ENCODE data around the gene ETNK1. TPM values are rescaled to one million over a fixed set of nuclear protein-coding genes. Genes with fewer than 3 reads are reported as not detected.
"Not testable (repeated sequence)": the region's sequence is repeated elsewhere in the genome, so short reads cannot be mapped to it uniquely, and the experiment has no call there.

ETNK1 gene, protein sequence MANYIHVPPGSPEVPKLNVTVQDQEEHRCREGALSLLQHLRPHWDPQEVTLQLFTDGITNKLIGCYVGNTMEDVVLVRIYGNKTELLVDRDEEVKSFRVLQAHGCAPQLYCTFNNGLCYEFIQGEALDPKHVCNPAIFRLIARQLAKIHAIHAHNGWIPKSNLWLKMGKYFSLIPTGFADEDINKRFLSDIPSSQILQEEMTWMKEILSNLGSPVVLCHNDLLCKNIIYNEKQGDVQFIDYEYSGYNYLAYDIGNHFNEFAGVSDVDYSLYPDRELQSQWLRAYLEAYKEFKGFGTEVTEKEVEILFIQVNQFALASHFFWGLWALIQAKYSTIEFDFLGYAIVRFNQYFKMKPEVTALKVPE
- total RNA-seq, result 14.4 TPM
- long read RNA-seq, full-length matches to known transcripts, result 11 of 12 reads
- long read RNA-seq, partial matches to known transcripts, result 1 of 12 reads
- long read RNA-seq, other reads (novel, unspliced or antisense), result 0 of 12 reads

DNA sequence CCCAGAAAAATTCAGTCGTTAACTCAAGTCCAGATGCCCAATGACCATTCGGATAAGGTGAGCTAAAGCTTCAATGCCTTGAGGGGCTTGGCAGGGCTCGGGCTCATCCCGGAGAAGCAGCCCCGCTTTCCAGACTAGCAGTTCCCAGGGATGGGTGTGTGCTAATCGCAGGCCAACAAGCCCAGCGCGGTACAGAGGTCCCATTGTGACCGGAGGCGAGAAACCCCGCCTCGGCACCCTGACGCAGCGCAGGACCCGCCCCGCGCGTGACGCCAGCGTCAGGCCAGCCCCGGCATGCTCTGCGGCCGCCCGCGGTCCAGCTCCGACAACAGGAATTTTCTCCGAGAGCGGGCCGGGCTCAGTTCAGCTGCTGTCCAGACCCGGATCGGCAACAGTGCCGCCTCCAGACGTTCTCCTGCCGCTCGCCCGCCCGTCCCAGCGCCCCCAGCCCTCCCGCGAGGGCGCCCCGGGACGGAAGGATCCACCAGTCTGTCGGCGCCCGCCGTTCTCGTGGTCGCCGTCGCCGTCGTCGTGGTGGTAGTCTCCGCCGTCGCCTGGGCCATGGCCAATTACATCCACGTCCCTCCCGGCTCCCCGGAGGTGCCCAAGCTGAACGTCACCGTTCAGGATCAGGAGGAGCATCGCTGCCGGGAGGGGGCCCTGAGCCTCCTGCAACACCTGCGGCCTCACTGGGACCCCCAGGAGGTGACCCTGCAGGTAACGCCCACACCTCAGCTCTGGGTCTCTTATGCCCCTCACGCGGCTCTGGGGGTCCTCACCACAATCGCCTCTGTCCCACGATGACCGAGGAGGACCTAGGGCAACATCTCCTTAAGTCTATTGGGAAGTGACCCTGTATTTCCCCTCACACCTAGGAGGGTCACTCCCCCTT lies at the start of gene ETNK1:
Gene ETNK1 (plus strand): TSS at position 302 of the 892 bp plus-strand sequence. CDS start 260 bp downstream, at position 562.
- intact Hi-C loops (cut with DNase I), result loop anchor here (5.0 kb wide), 1 partner anchor 83 kb away; the partner anchor contains the start of gene C2CD5

DNA sequence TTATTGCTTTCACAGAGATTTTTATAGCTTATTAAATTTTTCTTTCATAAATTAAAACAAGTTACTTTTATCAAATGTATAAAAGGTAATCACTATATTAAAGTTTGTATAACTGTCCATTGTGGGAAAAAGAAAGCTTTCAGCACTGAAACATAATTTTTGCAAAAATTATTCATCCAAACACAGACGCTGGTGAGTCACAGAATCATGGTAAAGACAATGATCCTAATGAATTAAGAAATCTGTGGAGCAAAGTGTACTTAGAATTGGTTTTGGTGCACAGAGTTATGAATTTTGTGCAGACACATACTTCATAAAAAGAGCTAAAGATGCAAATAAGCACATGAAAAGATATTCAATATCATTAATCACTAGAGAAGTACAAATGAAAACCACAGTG lies 48.9 kb upstream of the ETNK1 start:
- intact Hi-C loops (cut with DNase I), result no loop called here
- DNase-seq (no peak), ATAC-seq (ENCODE audit: poor library complexity) (no peak)

More for the DNA sequence above, at the start of gene ETNK1:
- peak; percentile 100 for ATAC-seq (ENCODE audit: poor library complexity)
- peak; percentile 97 for DNase-seq

DNA sequence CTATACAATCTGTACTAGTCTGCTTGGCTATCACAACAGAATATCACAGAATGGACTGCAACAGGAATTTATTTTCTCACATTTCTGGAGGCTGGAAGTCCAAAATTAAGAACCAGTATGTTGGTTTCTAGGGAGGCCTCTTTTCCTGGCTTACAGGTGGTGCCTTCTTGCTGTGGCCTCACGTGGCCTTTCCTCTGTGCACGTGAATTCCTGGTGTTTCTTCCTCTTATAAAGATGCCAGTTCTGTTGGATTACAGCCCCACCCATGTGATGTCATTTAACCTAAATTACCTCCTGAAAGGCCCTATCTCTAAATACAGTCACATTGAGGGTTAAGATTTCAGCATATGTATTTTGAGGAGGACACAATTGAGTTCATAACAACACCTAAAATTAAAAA lies 48.5 kb upstream of the ETNK1 start:
- ATAC-seq (ENCODE audit: poor library complexity) (no peak), DNase-seq (no peak)
- intact Hi-C loops (cut with DNase I), result no loop called here

DNA sequence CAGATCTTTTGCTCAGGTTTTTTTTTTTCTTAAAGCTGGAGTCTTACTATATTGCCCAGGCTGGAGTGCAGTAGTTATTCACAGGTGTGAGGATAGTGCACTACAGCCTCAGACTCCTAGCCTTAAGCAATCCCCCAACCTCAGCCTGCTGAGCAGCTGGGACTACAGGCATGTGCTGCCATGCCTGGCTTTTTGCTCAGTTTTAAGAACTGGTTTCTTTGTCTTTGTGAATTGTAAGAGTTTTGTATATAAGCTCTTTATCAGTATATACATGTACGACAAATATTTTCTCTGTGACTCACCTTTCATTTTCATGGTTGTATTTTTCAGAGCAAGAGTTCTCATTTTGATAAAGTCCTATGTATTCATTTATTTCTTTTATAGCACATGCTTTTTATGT lies 47.3 kb upstream of the ETNK1 start:
- ATAC-seq (ENCODE audit: poor library complexity) (no peak), DNase-seq (no peak)
- intact Hi-C loops (cut with DNase I), result no loop called here

DNA sequence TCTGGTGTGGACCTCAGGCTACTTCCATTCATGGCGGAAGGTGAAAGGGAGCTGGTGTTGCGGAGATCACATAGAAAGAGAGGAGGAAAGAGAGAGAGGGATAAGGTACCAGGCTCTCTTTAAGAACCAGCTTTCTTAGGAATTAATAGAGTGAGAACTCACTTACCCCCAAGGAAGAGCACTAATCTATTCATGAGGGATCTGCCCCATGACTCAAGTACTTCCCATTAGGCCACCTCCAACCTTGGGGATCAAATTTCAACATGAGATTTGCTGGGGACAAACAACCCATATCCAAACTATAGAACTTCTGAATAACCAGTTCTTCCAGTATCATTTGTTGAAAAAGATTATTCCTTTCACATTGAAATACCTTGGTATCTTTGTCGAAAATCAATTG lies 46.6 kb upstream of the ETNK1 start:
- ATAC-seq (ENCODE audit: poor library complexity) (no peak), DNase-seq (no peak)
- intact Hi-C loops (cut with DNase I), result no loop called here

DNA sequence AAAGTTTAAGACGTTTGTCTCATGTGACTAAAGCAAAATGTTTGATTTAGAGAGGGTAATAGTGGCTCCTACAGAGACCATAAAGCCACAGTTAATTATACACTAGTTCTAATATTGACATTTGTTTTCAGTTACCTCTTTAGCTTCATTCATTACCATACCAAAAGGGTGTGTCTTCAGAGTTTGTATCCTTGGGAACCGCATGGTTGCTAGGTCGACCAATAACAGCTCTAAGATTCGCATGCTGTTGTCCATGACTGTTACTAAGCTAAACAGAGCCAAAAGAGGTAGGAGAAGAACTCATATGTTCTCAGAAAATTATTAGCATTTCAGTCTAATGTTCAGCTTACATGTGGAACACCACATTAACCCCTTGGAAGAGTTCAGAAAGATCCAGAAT lies 36.2 kb upstream of the ETNK1 start:
- intact Hi-C loops (cut with DNase I), result no loop called here
- DNase-seq, result no peak
- no peak for ATAC-seq (ENCODE audit: poor library complexity)

DNA sequence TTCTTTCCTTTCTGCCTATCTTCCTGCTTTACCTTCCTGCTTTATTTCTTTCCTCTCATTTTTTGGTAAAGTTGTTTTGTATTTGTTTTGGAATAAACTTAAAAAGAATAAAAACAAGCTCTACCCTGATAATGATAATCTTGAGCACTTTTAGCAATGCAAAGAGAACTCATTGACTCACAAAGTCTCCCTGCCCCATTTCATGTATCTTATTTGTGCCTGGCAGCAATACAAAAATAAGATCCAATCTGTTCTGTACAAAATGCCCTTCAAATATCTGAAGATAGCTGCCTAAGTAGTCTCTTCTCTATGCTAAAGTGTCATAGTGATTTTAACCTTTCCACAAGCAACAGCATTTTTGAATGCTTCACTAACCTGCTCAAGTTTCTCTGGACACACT lies 31.1 kb upstream of the ETNK1 start:
- intact Hi-C loops (cut with DNase I), result no loop called here
- DNase-seq, result no peak
- no peak for ATAC-seq (ENCODE audit: poor library complexity)

DNA sequence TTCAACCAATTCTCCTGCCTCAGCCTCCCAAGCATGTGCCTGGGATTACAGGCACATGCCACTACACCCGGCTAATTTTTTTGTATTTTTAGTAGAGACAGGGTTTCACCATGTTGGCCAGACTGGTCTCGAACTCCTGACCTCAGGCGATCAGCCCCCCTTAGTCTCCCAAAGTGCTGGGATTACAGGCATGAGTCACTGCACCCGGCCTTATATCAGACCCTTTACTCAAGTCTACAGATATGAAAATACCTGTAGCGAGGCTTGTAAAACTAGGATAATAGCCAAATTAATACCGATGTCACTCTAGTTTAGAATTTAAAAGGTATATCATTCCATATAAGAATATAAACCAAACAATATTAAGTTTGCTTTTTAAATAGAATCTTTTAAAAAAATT lies 27.4 kb upstream of the ETNK1 start:
- DNase-seq; ATAC-seq (ENCODE audit: poor library complexity); intact Hi-C loops (cut with DNase I): not testable (repeated sequence)

DNA sequence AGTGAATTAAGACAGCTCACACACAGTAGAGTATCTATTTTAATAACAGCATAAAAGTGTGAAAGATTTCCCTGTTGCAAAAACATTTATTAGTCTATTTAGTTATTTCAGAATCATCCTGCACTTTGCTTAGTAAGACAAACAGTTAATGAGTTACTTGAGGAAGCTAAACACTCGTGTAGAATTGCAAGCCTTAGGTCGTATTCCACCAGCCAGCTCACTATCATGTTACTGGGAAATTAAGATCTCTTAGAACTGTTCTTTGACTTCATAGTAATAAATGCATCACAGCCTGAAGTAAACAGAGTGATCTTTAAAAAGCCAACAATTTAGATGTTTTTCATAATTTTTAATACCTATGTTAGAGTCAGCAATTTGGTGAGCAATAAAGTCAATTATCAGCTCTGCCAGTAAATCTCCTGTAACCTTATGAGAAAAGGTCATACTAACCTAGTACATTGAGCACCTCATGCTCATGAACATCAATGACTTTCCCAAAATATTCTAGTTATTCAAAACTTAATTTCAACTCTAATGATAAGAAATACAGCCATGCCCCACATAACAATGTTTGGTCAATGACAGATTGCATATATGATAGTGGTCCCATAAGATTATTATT lies 26.7 kb upstream of the ETNK1 start:
- DNase-seq, result no peak
- ATAC-seq (ENCODE audit: poor library complexity), result no peak
- intact Hi-C loops (cut with DNase I), result no loop called here

DNA sequence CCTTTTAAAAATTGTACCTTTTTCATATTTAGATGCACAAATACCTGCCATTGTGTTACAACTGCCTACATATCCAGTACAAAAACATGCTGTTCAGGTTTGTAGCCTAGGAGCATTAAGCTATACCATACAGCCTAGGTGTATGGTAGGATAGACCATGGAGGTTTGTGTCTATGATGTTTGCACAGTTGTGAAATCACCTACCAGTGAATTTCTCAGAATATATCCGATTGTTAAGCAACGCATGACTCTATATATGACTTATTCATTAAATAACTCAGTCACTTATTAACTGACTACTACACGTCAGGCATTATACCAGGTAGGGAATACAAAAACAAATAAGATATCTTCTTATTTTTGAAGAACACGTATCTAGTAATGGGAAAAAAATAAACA lies 26.2 kb upstream of the ETNK1 start:
- DNase-seq (no peak), ATAC-seq (ENCODE audit: poor library complexity) (no peak)
- intact Hi-C loops (cut with DNase I), result no loop called here

DNA sequence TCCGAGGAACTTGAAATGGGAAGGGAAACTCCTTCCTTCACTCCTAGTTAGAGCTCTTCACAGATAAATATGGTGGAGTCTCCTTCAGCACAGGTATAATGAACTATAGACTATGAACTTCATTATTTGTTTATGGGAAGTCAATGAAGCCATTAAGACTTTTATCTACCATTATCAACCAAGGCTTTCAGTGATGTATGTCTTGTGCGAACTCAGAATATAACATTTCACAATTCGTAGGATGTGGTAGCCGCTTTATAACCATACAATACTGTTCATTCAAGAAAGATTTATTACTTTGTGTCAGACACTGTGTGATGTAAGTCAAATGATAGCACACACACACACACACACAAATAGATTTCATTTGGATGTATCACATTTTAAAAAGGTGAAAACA lies 24.8 kb upstream of the ETNK1 start:
- ATAC-seq (ENCODE audit: poor library complexity) (no peak), DNase-seq (no peak)
- intact Hi-C loops (cut with DNase I), result no loop called here

DNA sequence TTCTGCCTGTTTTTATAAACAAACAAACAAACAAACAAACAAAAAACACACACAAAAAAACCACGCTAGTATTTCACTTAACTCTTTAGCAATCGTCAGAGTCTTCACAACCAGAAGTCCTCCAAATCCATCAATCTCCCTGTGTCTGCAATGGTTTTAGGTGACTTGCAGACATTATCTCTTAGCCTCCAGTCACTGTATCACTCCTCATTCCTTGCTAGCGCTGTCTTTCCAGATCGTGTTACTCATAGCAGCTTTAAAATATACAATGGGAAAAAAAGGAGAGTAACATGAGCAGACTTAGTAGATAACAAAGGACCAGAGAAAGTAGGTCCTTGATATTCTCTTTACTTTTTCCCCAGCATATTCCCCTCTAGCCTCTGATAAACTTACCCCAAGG lies 15.5 kb upstream of the ETNK1 start:
- no peak for ATAC-seq (ENCODE audit: poor library complexity)
- intact Hi-C loops (cut with DNase I), result no loop called here

DNA sequence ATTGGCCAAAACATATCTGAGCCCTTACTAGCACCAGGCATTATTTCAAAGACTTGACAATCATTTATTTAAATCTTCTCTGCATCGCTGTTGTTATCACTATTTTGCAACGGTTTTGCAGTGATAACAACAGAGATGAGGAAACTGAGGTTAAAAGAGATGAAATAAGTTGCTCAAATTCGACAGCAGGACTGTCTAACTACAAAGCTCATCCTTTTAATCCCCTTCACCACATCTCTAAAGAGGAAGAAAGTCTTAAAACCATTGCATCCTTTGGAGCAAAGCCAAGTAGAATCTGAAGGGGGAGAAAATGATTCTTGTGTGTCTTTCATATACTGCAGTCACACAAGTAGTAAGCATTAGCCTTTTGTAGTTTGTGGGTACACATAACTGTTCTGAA lies 14.8 kb upstream of the ETNK1 start:
- DNase-seq (no peak), ATAC-seq (ENCODE audit: poor library complexity) (no peak)
- intact Hi-C loops (cut with DNase I), result no loop called here

More for the DNA sequence above, 15.5 kb upstream of the ETNK1 start:
- DNase-seq, result no peak

DNA sequence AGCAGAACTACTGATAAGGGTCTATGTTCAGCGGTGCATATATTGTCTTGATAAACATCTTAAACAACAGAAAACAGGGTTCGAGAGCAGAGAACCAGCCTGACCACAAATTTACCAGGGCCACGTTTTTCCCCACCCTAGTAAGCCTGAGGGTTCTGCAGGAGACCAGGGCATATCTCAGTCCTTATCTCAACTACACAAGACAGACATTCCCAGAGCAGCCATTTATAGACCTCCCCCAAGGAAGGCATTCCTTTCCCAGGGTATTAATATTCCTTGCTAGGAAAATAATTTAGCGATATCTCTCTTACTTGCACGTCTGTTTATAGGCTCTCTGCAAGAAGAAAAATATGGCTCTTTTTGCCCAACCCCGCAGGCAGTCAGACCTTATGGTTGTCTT lies 12.1 kb upstream of the ETNK1 start:
- ATAC-seq (ENCODE audit: poor library complexity); DNase-seq; intact Hi-C loops (cut with DNase I): not testable (repeated sequence)

DNA sequence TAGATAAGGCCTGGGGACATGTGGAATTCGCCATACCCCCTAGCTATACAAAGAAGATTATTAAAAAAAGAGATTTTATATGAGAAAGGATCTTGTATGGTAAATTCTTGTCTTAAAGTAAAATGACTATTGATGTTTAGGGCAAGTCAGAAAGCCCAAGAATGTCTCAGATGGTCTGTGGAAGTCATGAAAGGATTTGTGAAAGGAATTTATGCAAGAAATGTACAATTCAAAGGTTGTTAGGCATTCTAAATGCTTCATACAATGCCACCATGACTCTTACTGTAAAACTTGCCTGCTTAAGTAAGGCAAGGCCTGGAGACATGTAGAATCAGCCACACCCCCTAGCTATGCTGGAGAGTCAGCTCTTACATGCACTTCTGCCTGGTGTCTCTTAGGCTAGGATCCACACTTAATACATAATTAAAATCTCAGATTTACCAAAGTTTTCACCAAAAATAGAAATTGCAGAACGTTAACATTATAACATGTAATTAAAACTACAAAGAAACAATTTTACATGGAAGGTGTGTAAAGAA lies 8.9 kb upstream of the ETNK1 start:
- ATAC-seq (ENCODE audit: poor library complexity) (no peak), DNase-seq (no peak)
- intact Hi-C loops (cut with DNase I), result no loop called here

DNA sequence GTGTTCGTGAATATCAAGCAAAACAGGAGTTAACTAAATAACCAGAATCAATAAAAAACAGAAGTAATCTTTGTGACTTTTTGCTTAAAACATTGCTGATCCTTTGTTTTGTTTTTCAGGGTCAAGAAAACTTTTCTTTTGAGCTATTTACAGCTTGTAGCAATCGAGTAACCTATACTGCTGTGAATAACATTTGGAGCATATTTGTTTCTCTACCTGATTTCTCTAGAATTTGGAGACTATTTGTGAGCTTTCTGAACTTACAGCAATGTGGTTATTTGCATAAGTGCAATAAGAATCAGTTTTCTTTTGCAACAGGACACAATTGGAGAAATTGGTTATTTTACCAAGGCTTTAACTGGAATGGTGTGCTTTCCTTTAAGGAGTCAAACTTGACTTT lies 7.3 kb upstream of the ETNK1 start:
- intact Hi-C loops (cut with DNase I), result no loop called here
- DNase-seq, result no peak
- no peak for ATAC-seq (ENCODE audit: poor library complexity)

DNA sequence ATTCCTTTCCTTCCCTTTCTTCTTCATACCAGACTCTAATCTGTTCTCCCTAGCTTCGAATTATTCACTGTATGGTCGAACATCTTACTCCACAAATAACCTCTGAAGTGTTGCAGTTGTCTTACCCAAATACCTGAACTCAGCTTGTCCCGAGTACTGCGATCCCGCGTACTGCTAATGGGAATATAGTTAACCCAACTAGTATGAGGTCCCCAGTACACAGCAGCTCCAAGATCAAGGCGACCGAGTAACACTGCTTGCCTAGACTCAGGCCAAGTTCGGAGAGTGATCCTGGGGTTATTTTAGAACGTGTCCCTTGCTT lies 462 bp upstream of the ETNK1 start:
- DNase-seq (peak; percentile 39), ATAC-seq (ENCODE audit: poor library complexity) (peak; percentile 58)
- intact Hi-C loops (cut with DNase I), result no loop called here

DNA sequence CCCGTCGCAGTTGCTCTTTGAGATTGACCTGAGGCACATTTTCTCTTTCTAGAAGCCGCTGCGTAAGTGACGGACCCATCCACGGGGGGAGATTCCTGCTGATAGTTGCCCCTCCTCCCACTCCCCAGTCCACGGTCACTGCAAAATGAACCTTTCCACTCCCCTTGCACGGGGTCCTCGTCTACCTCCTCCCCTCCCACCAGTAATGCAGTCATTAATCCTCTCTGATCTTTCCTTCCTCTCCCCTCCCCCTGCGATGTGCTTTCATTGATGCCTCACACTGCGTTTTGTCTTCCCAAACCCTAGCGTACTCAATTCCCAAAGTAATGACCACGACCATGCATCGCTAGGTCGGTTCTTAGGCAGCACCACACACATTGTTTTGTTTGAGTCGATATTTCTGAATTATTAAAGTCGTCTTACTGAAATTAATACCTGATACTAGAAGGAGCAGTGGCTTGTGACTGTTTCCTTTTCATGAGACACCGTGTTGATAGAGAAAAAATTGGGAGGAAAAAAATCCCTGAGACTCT lies 857 bp downstream of the ETNK1 start:
- DNase-seq, result no peak
- peak; percentile 38 for ATAC-seq (ENCODE audit: poor library complexity)
- intact Hi-C loops (cut with DNase I), result loop anchor here (5.0 kb wide), 1 partner anchor 84 kb away; the partner anchor contains the start of gene C2CD5

DNA sequence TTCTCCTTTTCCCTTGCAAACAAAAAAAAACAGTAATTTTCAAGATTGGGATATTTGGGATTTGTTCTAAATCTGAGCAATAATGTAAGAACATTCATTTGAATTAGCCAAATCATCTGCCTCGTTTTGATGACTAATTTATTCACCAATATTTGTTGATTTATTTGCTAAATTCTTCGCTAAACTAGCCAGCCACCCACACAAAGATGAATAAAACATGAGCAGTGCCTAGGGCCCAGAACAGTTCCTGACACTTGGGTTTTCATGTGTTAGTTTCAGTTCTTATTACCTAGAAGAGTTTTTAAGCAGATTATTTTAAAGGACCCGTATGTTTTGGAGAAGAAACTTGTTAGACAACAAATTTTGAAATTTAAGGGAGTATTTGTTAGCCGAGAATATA lies 1.4 kb downstream of the ETNK1 start:
- intact Hi-C loops (cut with DNase I), result loop anchor here (5.0 kb wide), 1 partner anchor 84 kb away; the partner anchor contains the start of gene C2CD5
- DNase-seq (no peak), ATAC-seq (ENCODE audit: poor library complexity) (no peak)
